H9 (cell line): ENCODE measurements around the gene TSPAN18. TPM values are rescaled to one million over a fixed set of nuclear protein-coding genes. Genes with fewer than 3 reads are reported as not detected.

Experiments used
- DNase-seq: peaks from one replicate; pipeline ENCODE4 v3.0.0-alpha.2; 2017
- H2AFZ ChIP-seq: one replicate; pipeline ENCODE4 v1.6.1; 2013; ENCODE audit warnings: mild to moderate bottlenecking, low read length, control low read depth, moderate library complexity
- H2AK5ac ChIP-seq: 2 replicates; pipeline ENCODE4 v1.6.1; 2013; ENCODE audit warnings: low read length, control low read depth, mixed read lengths; ENCODE audit not compliant: insufficient read length
- H2BK120ac ChIP-seq: one replicate; pipeline ENCODE4 v1.6.1; 2013; ENCODE audit warnings: low read depth, mild to moderate bottlenecking, low read length, control low read depth, inconsistent platforms; ENCODE audit not compliant: poor library complexity, severe bottlenecking
- H2BK12ac ChIP-seq: 2 replicates; pipeline ENCODE4 v1.6.1; 2013; ENCODE audit warnings: low read length, control low read depth, mixed read lengths, low read depth; ENCODE audit not compliant: insufficient read length
- H2BK15ac ChIP-seq: 2 replicates; pipeline ENCODE4 v1.6.1; 2013; ENCODE audit warnings: low read depth, low read length, control low read depth
- H2BK20ac ChIP-seq: one replicate; pipeline ENCODE4 v1.6.1; 2013; ENCODE audit warnings: low read depth, mild to moderate bottlenecking, low read length, control low read depth, inconsistent platforms; ENCODE audit not compliant: poor library complexity, severe bottlenecking
- H2BK5ac ChIP-seq: 2 replicates; pipeline ENCODE4 v1.6.1; 2013; ENCODE audit warnings: low read length, control low read depth, mixed read lengths; ENCODE audit not compliant: insufficient read length
- H3K14ac ChIP-seq: 2 replicates; pipeline ENCODE4 v1.6.1; 2013; ENCODE audit warnings: low read length, control low read depth; ENCODE audit not compliant: insufficient read depth
- H3K18ac ChIP-seq: 2 replicates; pipeline ENCODE4 v1.6.1; 2013; ENCODE audit warnings: low read depth, mild to moderate bottlenecking, mixed read lengths, low read length, control low read depth; ENCODE audit not compliant: insufficient read length
- H3K23ac ChIP-seq: 2 replicates; pipeline ENCODE4 v1.6.1; 2013; ENCODE audit warnings: low read length, control low read depth, mixed read lengths, low read depth; ENCODE audit not compliant: insufficient read length
- H3K23me2 ChIP-seq: 2 replicates; pipeline ENCODE4 v1.6.1; 2013; ENCODE audit warnings: low read depth, mild to moderate bottlenecking, mixed read lengths, low read length, control low read depth; ENCODE audit not compliant: insufficient read length, poor library complexity, severe bottlenecking
- H3K27ac ChIP-seq: 2 replicates; pipeline ENCODE4 v1.5.1; 2013; ENCODE audit warnings: low read length, control low read depth, mixed read lengths, low read depth; ENCODE audit not compliant: insufficient read length
- H3K27me3 ChIP-seq: 2 replicates; pipeline ENCODE4 v1.6.1; 2013; ENCODE audit warnings: low read length, control low read depth, inconsistent platforms; ENCODE audit not compliant: insufficient read depth
- H3K4ac ChIP-seq: 2 replicates; pipeline ENCODE4 v1.6.1; 2013; ENCODE audit warnings: low read depth, mild to moderate bottlenecking, control low read depth, inconsistent platforms, low read length, moderate library complexity
- H3K4me1 ChIP-seq: 2 replicates; pipeline ENCODE4 v1.6.1; 2013; ENCODE audit warnings: low read length, control low read depth, inconsistent platforms; ENCODE audit not compliant: insufficient read depth
- H3K4me2 ChIP-seq: 2 replicates; pipeline ENCODE4 v1.6.1; 2013; ENCODE audit warnings: low read length, control low read depth, mixed read lengths; ENCODE audit not compliant: insufficient read length, insufficient read depth
- H3K56ac ChIP-seq: 2 replicates; pipeline ENCODE4 v1.6.1; 2013; ENCODE audit warnings: low read depth, mild to moderate bottlenecking, mixed read lengths, low read length, control low read depth; ENCODE audit not compliant: insufficient read length
- H3K79me1 ChIP-seq: 2 replicates; pipeline ENCODE4 v1.6.1; 2013; ENCODE audit warnings: low read depth, mild to moderate bottlenecking, moderate library complexity, low read length, control low read depth, inconsistent platforms; ENCODE audit not compliant: insufficient read depth, poor library complexity, severe bottlenecking
- H3K79me2 ChIP-seq: 2 replicates; pipeline ENCODE4 v1.6.1; 2013; ENCODE audit warnings: low read length, control low read depth, inconsistent platforms; ENCODE audit not compliant: insufficient read depth
- H3K9ac ChIP-seq: 2 replicates; pipeline ENCODE4 v1.6.1; 2013; ENCODE audit warnings: low read length, control low read depth, mixed read lengths; ENCODE audit not compliant: insufficient read length; ENCODE audit errors: extremely low read depth
- H3K9me3 ChIP-seq: one replicate; pipeline ENCODE4 v1.6.1; 2013; ENCODE audit warnings: low read depth, low read length, inconsistent platforms; ENCODE audit not compliant: control insufficient read depth
- H3T11ph ChIP-seq: one replicate; pipeline ENCODE4 v1.6.1; 2013; ENCODE audit warnings: mild to moderate bottlenecking, low read length, control low read depth, inconsistent platforms
- H4K20me1 ChIP-seq: one replicate; pipeline ENCODE4 v1.6.1; 2013; ENCODE audit not compliant: control insufficient read depth, insufficient read length, insufficient read depth
- H4K5ac ChIP-seq: 2 replicates; pipeline ENCODE4 v1.6.1; 2013; ENCODE audit warnings: low read depth, mild to moderate bottlenecking, mixed read lengths, low read length, control low read depth; ENCODE audit not compliant: insufficient read length
- H4K8ac ChIP-seq: replicated peaks from 2 replicates; pipeline ENCODE4 v1.6.1; 2013; ENCODE audit warnings: low read length, control low read depth, mixed read lengths, low read depth; ENCODE audit not compliant: insufficient read length
- H4K91ac ChIP-seq: 2 replicates; pipeline ENCODE4 v1.6.1; 2013; ENCODE audit warnings: low read depth, mild to moderate bottlenecking, moderate library complexity, mixed read lengths, low read length, control low read depth; ENCODE audit not compliant: insufficient read length
- H3K27ac Mint-ChIP-seq, 3 experiments: 2 replicates in 2 of 3; 3 replicates in 1 of 3; pipeline ENCODE4 v1.8.0; 2020 to 2021; ENCODE audit warnings: mixed read lengths in 3 of 3, mild to moderate bottlenecking in 1 of 3, moderate library complexity in 1 of 3
- H3K27me3 Mint-ChIP-seq: 2 replicates; pipeline ENCODE4 v1.8.0; 2021; ENCODE audit warnings: low read depth, mild to moderate bottlenecking, moderate library complexity, mixed read lengths
- H3K36me3 Mint-ChIP-seq, 3 experiments: 2 replicates in 2 of 3; 3 replicates in 1 of 3; pipeline ENCODE4 v1.8.0; 2020 to 2021; ENCODE audit warnings: low read depth in 3 of 3, mixed read lengths in 3 of 3; ENCODE audit not compliant: insufficient read depth in 1 of 3
- H3K4me1 Mint-ChIP-seq, 2 experiments: 2 replicates each; pipeline ENCODE4 v1.8.0; 2020; ENCODE audit warnings: mixed read lengths in 2 of 2
- H3K4me3 Mint-ChIP-seq, 2 experiments: 2 replicates in 1 of 2; 3 replicates in 1 of 2; pipeline ENCODE4 v1.8.0; 2020 to 2021; ENCODE audit warnings: mild to moderate bottlenecking in 2 of 2, mixed read lengths in 2 of 2, moderate library complexity in 1 of 2
- H3K9me3 Mint-ChIP-seq, 2 experiments: 2 replicates in 1 of 2; 3 replicates in 1 of 2; pipeline ENCODE4 v1.8.0; 2020; ENCODE audit warnings: mild to moderate bottlenecking in 2 of 2, mixed read lengths in 2 of 2, moderate library complexity in 1 of 2
- WGBS: extraction: QIAGEN DNeasy Blood & Tissue Kit; methylation state at CpG from one replicate; pipeline ENCODE4 v1.1.7; 2013; ENCODE audit warnings: missing lambda C conversion rate, low lambda C conversion rate, mixed read lengths; ENCODE audit not compliant: insufficient read length; ENCODE audit errors: extremely low coverage; 5-methylcytosine and 5-hydroxymethylcytosine counted together
- total RNA-seq: library from RNA; stranded (reverse); gene quantifications from 2 replicates; pipeline ENCODE4 v1.2.1, GENCODE V29; 2021
- TF ChIP-seq, protein P1 (sequence below): fragments of 200-600 bp; sonication (generic); conservative IDR thresholded peaks from 3 replicates; pipeline ENCODE4 v1.8.0; 2021; ENCODE audit warnings: antibody characterized with exemption, mild to moderate bottlenecking

The TSPAN18 gene
- total RNA-seq, 1 experiment from 2014 or later, result 25.3 TPM

DNA sequence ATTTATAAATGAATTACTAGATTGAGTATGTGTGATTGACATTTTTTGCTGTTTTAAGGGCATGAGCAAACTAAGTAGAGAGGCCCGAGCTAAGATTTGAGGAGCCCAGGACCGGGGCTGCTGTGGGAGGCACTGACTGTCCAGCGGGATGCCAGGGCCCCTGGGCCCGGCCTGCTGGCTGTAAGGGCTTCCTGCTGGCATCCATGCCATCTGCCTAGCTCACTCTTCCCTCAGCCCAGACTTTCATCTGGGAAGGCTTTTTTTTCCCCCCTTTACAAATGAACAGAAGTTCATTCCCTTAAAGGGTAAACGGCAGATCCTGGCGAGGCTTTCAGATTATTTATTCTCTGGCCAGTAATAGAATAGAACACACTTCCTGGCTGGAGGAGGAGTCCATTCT is 239.9 kb downstream of the TSPAN18 start:
- H3K27ac ChIP-seq, result no peak overlapping the region
- H3K9me3 ChIP-seq, result no peaks in the 10 kb centered on the region
- no peak overlapping the region for H2BK15ac ChIP-seq
- no peak overlapping the region for H4K5ac ChIP-seq
- H3K27me3 Mint-ChIP-seq, result peaks cover 4% of the 10 kb centered on the region
- H3K23ac ChIP-seq, result no peak overlapping the region
- WGBS, result no CpG with 5 or more reads among the region's 6 CpGs
- H3K4ac ChIP-seq, result no peak overlapping the region
- no peaks in the 10 kb centered on the region for H3K79me1 ChIP-seq
- peaks cover 7% of the 10 kb centered on the region; the same call in 1 of the 2 replicates for H3K4me1 ChIP-seq
- peaks cover 2% of the 10 kb centered on the region; the same call in 1 of the 2 replicates for H3K27me3 ChIP-seq
- no peak for DNase-seq
- no peak overlapping the region for H4K8ac ChIP-seq
- H3K14ac ChIP-seq, result no peak overlapping the region
- H3K36me3 Mint-ChIP-seq, result no peaks in the 10 kb centered on the region
- H3T11ph ChIP-seq, result no peak overlapping the region
- H2BK120ac ChIP-seq, result no peak overlapping the region
- H2BK20ac ChIP-seq, result no peak overlapping the region
- H3K9ac ChIP-seq, result no peak overlapping the region
- H3K9me3 Mint-ChIP-seq, result no peaks in the 10 kb centered on the region
- no peaks in the 10 kb centered on the region for H3K79me2 ChIP-seq
- TF ChIP-seq, protein P1, sequence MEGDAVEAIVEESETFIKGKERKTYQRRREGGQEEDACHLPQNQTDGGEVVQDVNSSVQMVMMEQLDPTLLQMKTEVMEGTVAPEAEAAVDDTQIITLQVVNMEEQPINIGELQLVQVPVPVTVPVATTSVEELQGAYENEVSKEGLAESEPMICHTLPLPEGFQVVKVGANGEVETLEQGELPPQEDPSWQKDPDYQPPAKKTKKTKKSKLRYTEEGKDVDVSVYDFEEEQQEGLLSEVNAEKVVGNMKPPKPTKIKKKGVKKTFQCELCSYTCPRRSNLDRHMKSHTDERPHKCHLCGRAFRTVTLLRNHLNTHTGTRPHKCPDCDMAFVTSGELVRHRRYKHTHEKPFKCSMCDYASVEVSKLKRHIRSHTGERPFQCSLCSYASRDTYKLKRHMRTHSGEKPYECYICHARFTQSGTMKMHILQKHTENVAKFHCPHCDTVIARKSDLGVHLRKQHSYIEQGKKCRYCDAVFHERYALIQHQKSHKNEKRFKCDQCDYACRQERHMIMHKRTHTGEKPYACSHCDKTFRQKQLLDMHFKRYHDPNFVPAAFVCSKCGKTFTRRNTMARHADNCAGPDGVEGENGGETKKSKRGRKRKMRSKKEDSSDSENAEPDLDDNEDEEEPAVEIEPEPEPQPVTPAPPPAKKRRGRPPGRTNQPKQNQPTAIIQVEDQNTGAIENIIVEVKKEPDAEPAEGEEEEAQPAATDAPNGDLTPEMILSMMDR, result no peak
- H2BK5ac ChIP-seq, result no peak overlapping the region
- no peaks in the 10 kb centered on the region for H4K20me1 ChIP-seq
- H3K18ac ChIP-seq, result no peak overlapping the region
- no peak overlapping the region for H3K4me2 ChIP-seq
- no peak overlapping the region for H3K56ac ChIP-seq
- H2BK12ac ChIP-seq, result no peak overlapping the region
- no peak overlapping the region for H2AK5ac ChIP-seq
- H2AFZ ChIP-seq, result no peak overlapping the region
- H3K23me2 ChIP-seq, result no peaks in the 10 kb centered on the region
- H3K4me1 Mint-ChIP-seq, result peaks cover 59 to 66% of the 10 kb centered on the region in 2 experiments
- no peak overlapping the region for H4K91ac ChIP-seq
- no peak overlapping the region for H3K27ac Mint-ChIP-seq
- H3K4me3 Mint-ChIP-seq, result no peak overlapping the region
